ENCODE measurements around the gene HAPSTR1. TPM values are rescaled to one million over a fixed set of nuclear protein-coding genes. Genes with fewer than 3 reads are reported as not detected.

The HAPSTR1 gene
- total and polyA plus RNA-seq, 2 of the 4 experiments (the other 2 are of a cell fraction) = 22.2 to 56.5 TPM

DNA sequence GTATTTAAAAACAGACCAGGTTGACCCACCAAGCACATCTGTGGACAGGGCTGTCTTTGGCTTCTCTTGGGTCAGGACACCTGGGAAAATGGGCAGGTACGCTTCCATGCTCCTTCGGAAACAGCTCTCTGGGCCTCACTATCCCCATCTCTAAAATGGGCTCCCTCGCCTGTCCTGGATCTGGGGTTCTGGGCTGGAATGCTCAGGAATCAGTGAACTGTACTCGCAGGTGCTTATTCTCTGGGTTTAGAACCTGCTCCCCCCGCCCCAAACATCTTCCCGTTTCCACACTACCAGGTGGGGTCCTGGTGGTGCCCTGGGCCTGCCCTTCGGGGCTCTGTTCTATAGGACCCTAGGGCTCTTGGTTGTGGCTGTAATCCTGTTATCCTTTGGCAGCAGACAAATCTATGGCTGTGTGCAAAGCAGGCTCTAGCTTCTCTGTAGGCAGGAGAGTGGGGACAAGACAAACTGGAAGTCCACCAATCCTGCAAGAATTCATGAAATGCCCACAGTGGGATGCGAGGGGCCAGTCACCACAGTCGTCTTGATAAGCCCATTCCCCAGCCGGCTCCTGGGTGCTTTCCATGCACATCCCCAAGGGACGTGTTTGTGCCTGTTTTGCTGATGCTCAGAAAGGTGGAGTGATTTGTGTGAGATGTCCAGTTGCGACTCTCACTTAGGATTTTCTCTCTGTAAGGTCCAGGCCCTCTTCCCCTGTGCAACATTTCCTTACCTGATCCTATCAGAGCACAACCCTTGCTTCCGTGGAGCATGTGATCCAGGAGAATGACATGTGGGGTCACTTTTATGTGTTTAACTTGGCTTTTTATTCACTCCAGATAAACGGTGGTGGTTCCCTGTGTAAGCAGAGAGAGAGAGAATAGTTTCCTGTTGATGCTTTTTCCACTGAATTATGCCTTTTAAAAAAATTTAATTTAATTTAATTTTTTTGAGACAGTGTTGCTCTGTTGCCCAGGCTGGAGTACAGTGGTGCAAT lies 37.2 kb downstream of the HAPSTR1 start:
- POLR2A ChIA-PET (ENCODE audit: unreplicated experiment) = no interaction called here
- TF ChIP-seq POLR2A (IDR thresholded peaks at IDR 0.05; ENCODE audit: low read depth, low read length) = no peak
- TF ChIP-seq, protein P1, sequence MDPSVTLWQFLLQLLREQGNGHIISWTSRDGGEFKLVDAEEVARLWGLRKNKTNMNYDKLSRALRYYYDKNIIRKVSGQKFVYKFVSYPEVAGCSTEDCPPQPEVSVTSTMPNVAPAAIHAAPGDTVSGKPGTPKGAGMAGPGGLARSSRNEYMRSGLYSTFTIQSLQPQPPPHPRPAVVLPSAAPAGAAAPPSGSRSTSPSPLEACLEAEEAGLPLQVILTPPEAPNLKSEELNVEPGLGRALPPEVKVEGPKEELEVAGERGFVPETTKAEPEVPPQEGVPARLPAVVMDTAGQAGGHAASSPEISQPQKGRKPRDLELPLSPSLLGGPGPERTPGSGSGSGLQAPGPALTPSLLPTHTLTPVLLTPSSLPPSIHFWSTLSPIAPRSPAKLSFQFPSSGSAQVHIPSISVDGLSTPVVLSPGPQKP (IDR thresholded peaks at IDR 0.05; ENCODE audit: borderline replicate concordance, low read depth, low read length) = no peak
- TF ChIP-seq CEBPB (IDR thresholded peaks at IDR 0.05; ENCODE audit: low read depth, low read length) = no peak
- H3K4me2 ChIP-seq (ENCODE audit: low read depth, low read length) = no peak overlapping the region

More for the DNA sequence above, 37.2 kb downstream of the HAPSTR1 start:
- Histone ChIP-seq H4K91ac (ENCODE audit: insufficient read depth, low read depth, low read length) (peak overlapping the region; percentile 60), H3K79me1 (ENCODE audit: low read depth in 1 of 2, low read length in 2 of 2) (peaks cover 32 to 65% of the 10 kb centered on the region in 2 experiments; a peak in 3 of 4 replicates), H4K8ac (ENCODE audit: low read depth in 2 of 2, low read length in 2 of 2) (peak overlapping the region; percentile 2 to 67; a peak in 2 of 4 replicates), H3K4me1 (ENCODE audit: control insufficient read depth, insufficient read depth, low read length) (peaks cover 18% of the 10 kb centered on the region), H3K9ac (ENCODE audit: low read depth, low read length) (no peak overlapping the region), H2BK15ac (ENCODE audit: low read depth, low read length) (no peak overlapping the region), H3K36me3 (ENCODE audit: control insufficient read depth, insufficient read depth, low read length) (peaks cover 10% of the 10 kb centered on the region), H3K9me1 (ENCODE audit: insufficient read depth, low read length) (peaks cover 25% of the 10 kb centered on the region), H3K9me3 (ENCODE audit: control insufficient read depth, insufficient read depth, low read length) (no peaks in the 10 kb centered on the region), H3K4me3 (ENCODE audit: insufficient read depth, low read depth, low read length) (no peak overlapping the region), H3K18ac (ENCODE audit: low read depth, low read length) (peak overlapping the region; percentile 67; the same call in 1 of the 2 replicates), H2BK5ac (ENCODE audit: low read depth, low read length, poor library complexity, severe bottlenecking) (peak overlapping the region; percentile 71), H3K27me3 (ENCODE audit: control insufficient read depth, insufficient read depth, low read length) (no peaks in the 10 kb centered on the region), H3K56ac (ENCODE audit: extremely low read depth, insufficient read depth, low read length) (no peak overlapping the region), H3K23ac (ENCODE audit: low read depth, low read length) (peak overlapping the region; percentile 63), H3K4ac (ENCODE audit: low read depth, low read length) (peak overlapping the region; percentile 88), H3K27ac (ENCODE audit: insufficient read depth, low read length) (peak overlapping the region; percentile 70; the same call in 1 of the 2 replicates), H2BK20ac (ENCODE audit: low read depth, low read length) (peak overlapping the region; percentile 51; the same call in 1 of the 2 replicates), H3K14ac (replicated peaks; ENCODE audit: low read depth, low read length) (peak overlapping the region; percentile 88), H4K5ac (ENCODE audit: low read depth, low read length) (peak overlapping the region; percentile 43; the same call in 1 of the 2 replicates), H2AFZ (replicated peaks; ENCODE audit: low read length, poor library complexity) (no peak overlapping the region), H2AK5ac (ENCODE audit: low read depth, low read length) (peak overlapping the region; percentile 80), H4K20me1 (ENCODE audit: insufficient read depth, low read length) (peaks cover 31% of the 10 kb centered on the region), H2BK120ac (ENCODE audit: low read depth, low read length) (peak overlapping the region; percentile 90; the same call in 1 of the 2 replicates), H2AK9ac (replicated peaks; ENCODE audit: low read depth, low read length, poor library complexity) (peak overlapping the region; percentile 78)
- dilution Hi-C loops (cut with HindIII; ENCODE audit: low sequenced_read_pairs, unreplicated experiment) = no loop called here
- CTCF ChIA-PET = interaction anchor here (0.6 to 0.8 kb wide), 3 partner anchors 468 to 1598 kb away, joined by 3 to 5 read pairs (median 3); no protein-coding TSS in a partner anchor
- DNase-seq = no peak
- in situ Hi-C loops (cut with MboI; ENCODE audit: low sequenced_read_pairs) = loop anchor here (25.0 kb wide), 2 partner anchors 466 to 566 kb away; partner anchors contain the start of gene ABAT
- no TSS peak for BruUV-seq (replicated peaks)
- intact Hi-C loops (cut with micrococcal nuclease) = no loop called here
- ATAC-seq (ENCODE audit: low read depth) = no peak
- WGBS, 2 experiments (ENCODE audit: extremely low coverage in 2 of 2, insufficient read length in 1 of 2) = 80% methylated on average over 2 of the region's 14 CpGs; no CpG with 5 or more reads in 1 of the 2 experiments

Data from IMR-90 (cell line).